Vagina (tissue), 2 donors: Measurements from ENCODE around the gene ERI2.

ENCODE experiments used
- POLR2AphosphoS5 ChIP-seq, 2 donors: sonication (generic); formaldehyde crosslinking; IDR thresholded peaks; one replicate each; pipeline ENCODE4 v1.9.0; 2017; ENCODE audit warnings: antibody characterized with exemption in 2 of 2, mild to moderate bottlenecking in 2 of 2, low read depth in 1 of 2; ENCODE audit not compliant: insufficient read depth in 1 of 2
- TF ChIP-seq, protein P1 (sequence below), 3 experiments: fragments of 450-650 bp in 2 of 3; fragments of 200-600 bp in 1 of 3; sonication (generic) in 1 of 3; IDR thresholded peaks; one replicate each; pipeline ENCODE4 v1.5.1; 2017 to 2019; ENCODE audit warnings: antibody characterized with exemption in 3 of 3, mild to moderate bottlenecking in 2 of 3, moderate library complexity in 2 of 3

- TF ChIP-seq, protein P1, sequence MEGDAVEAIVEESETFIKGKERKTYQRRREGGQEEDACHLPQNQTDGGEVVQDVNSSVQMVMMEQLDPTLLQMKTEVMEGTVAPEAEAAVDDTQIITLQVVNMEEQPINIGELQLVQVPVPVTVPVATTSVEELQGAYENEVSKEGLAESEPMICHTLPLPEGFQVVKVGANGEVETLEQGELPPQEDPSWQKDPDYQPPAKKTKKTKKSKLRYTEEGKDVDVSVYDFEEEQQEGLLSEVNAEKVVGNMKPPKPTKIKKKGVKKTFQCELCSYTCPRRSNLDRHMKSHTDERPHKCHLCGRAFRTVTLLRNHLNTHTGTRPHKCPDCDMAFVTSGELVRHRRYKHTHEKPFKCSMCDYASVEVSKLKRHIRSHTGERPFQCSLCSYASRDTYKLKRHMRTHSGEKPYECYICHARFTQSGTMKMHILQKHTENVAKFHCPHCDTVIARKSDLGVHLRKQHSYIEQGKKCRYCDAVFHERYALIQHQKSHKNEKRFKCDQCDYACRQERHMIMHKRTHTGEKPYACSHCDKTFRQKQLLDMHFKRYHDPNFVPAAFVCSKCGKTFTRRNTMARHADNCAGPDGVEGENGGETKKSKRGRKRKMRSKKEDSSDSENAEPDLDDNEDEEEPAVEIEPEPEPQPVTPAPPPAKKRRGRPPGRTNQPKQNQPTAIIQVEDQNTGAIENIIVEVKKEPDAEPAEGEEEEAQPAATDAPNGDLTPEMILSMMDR (IDR thresholded peaks at IDR 0.05) = no peak
- TF ChIP-seq POLR2AphosphoS5 (IDR thresholded peaks at IDR 0.05; ENCODE audit: insufficient read depth in 1 of 2, low read depth in 1 of 2) = no peak
Measured at GRCh38 chr16:20853981-20854620, 47.8 kb upstream of the ERI2 start.
